Mesenchymal stem cell (in vitro differentiated cells and primary cell): ENCODE measurements around the gene MRPL42. TPM values are rescaled to one million over a fixed set of nuclear protein-coding genes. Genes with fewer than 3 reads are reported as not detected.

ENCODE experiments used
- DNase-seq: peaks from one replicate; pipeline ENCODE4 v3.0.0-alpha.2; 2013
- H2AFZ ChIP-seq: one replicate; pipeline ENCODE4 v1.6.1; 2013; ENCODE audit warnings: low read depth, mild to moderate bottlenecking, control low read depth, inconsistent platforms, low read length, moderate library complexity
- H2AK5ac ChIP-seq: 2 replicates; pipeline ENCODE4 v1.6.1; 2013; ENCODE audit warnings: low read length, moderate library complexity, mild to moderate bottlenecking, inconsistent platforms; ENCODE audit not compliant: severe bottlenecking
- H2BK120ac ChIP-seq: one replicate; pipeline ENCODE4 v1.6.1; 2013; ENCODE audit warnings: low read depth, mild to moderate bottlenecking, inconsistent platforms, low read length, moderate library complexity
- H2BK12ac ChIP-seq, 2 experiments: one replicate each; pipeline ENCODE4 v1.6.1; 2013; ENCODE audit warnings: inconsistent platforms in 2 of 2, low read length in 2 of 2, mild to moderate bottlenecking in 2 of 2, moderate library complexity in 2 of 2, control low read depth in 1 of 2
- H2BK15ac ChIP-seq: one replicate; pipeline ENCODE4 v1.6.1; 2013; ENCODE audit warnings: mild to moderate bottlenecking, low read depth, inconsistent platforms; ENCODE audit not compliant: poor library complexity, severe bottlenecking
- H2BK5ac ChIP-seq: 2 replicates; pipeline ENCODE4 v1.6.1; 2013; ENCODE audit warnings: low read depth, mild to moderate bottlenecking, low read length, control low read depth, inconsistent platforms; ENCODE audit not compliant: poor library complexity, severe bottlenecking
- H3K14ac ChIP-seq, 2 experiments: one replicate each; pipeline ENCODE4 v1.6.1; 2013; ENCODE audit warnings: inconsistent platforms in 2 of 2, low read length in 2 of 2, control low read depth in 1 of 2, mild to moderate bottlenecking in 1 of 2, moderate library complexity in 1 of 2
- H3K18ac ChIP-seq, 2 experiments: one replicate each; pipeline ENCODE4 v1.6.1; 2013; ENCODE audit warnings: inconsistent platforms in 2 of 2, low read length in 2 of 2, control low read depth in 1 of 2, low read depth in 1 of 2, mild to moderate bottlenecking in 1 of 2
- H3K23ac ChIP-seq, 2 experiments: one replicate each; pipeline ENCODE4 v1.6.1; 2013; ENCODE audit warnings: inconsistent platforms in 2 of 2, low read length in 2 of 2, mild to moderate bottlenecking in 2 of 2, moderate library complexity in 2 of 2, control low read depth in 1 of 2
- H3K27ac ChIP-seq: 2 replicates; pipeline ENCODE4 v1.5.1; 2013; ENCODE audit warnings: mild to moderate bottlenecking, moderate library complexity, low read length, control low read depth, inconsistent platforms; ENCODE audit not compliant: poor library complexity, severe bottlenecking
- H3K27me3 ChIP-seq, 2 experiments: 2 replicates each; pipeline versions ENCODE4 v1.6.1 to v1.7.0; 2013; ENCODE audit warnings: low read length in 2 of 2, mild to moderate bottlenecking in 2 of 2, moderate library complexity in 2 of 2, control low read depth in 1 of 2, inconsistent platforms in 1 of 2; ENCODE audit not compliant: control insufficient read depth in 1 of 2, insufficient read depth in 1 of 2
- H3K36me3 ChIP-seq, 2 experiments: 2 replicates each; pipeline versions ENCODE4 v1.6.1 to v1.7.0; 2013; ENCODE audit warnings: low read length in 2 of 2, control low read depth in 1 of 2, inconsistent platforms in 1 of 2, low read depth in 1 of 2, mild to moderate bottlenecking in 1 of 2; ENCODE audit not compliant: insufficient read depth in 2 of 2, control insufficient read depth in 1 of 2
- H3K4ac ChIP-seq, 2 experiments: one replicate each; pipeline ENCODE4 v1.6.1; 2013; ENCODE audit warnings: inconsistent platforms in 2 of 2, low read length in 2 of 2, mild to moderate bottlenecking in 2 of 2, moderate library complexity in 2 of 2, control low read depth in 1 of 2, low read depth in 1 of 2
- H3K4me1 ChIP-seq: 2 replicates; pipeline ENCODE4 v1.6.1; 2013; ENCODE audit warnings: low read depth, low read length, control low read depth; ENCODE audit not compliant: control insufficient read depth, insufficient read depth
- H3K4me2 ChIP-seq: 2 replicates; pipeline ENCODE4 v1.6.1; 2013; ENCODE audit warnings: low read length, mild to moderate bottlenecking, inconsistent platforms; ENCODE audit not compliant: poor library complexity, severe bottlenecking
- H3K4me3 ChIP-seq, 2 experiments: 2 replicates each; pipeline versions ENCODE4 v1.5.1 to v1.7.0; 2013; ENCODE audit warnings: low read length in 2 of 2, mild to moderate bottlenecking in 2 of 2, control low read depth in 1 of 2, low read depth in 1 of 2; ENCODE audit not compliant: insufficient read depth in 1 of 2
- H3K79me1 ChIP-seq: replicated peaks from 2 replicates; pipeline ENCODE4 v1.6.1; 2013; ENCODE audit warnings: mild to moderate bottlenecking, control low read depth, low read length, inconsistent platforms; ENCODE audit not compliant: poor library complexity, severe bottlenecking
- H3K9ac ChIP-seq: 2 replicates; pipeline ENCODE4 v1.7.0; 2013; ENCODE audit warnings: mild to moderate bottlenecking, low read length, moderate library complexity
- H3K9me3 ChIP-seq: 2 replicates; pipeline ENCODE4 v1.7.0; 2013; ENCODE audit warnings: mild to moderate bottlenecking, low read length; ENCODE audit not compliant: control insufficient read depth
- H4K8ac ChIP-seq: one replicate; pipeline ENCODE4 v1.6.1; 2013; ENCODE audit warnings: inconsistent platforms, mild to moderate bottlenecking, low read length, moderate library complexity
- H4K91ac ChIP-seq: one replicate; pipeline ENCODE4 v1.6.1; 2013; ENCODE audit warnings: mild to moderate bottlenecking, low read length, inconsistent platforms
- WGBS: methylation state at CpG from one replicate; pipeline ENCODE4 v1.1.7; 2013; ENCODE audit warnings: mixed read lengths; 5-methylcytosine and 5-hydroxymethylcytosine counted together
- polyA plus RNA-seq, 2 experiments: library from polyadenylated mRNA; stranded (reverse); fragments of 200-250 nt; gene quantifications; one replicate each; pipeline ENCODE4 v1.2.3, GENCODE V29; 2013

MRPL42 gene
- polyA plus RNA-seq (2013, experiment 1 of 2), result 55.9 TPM
- 61.3 TPM for polyA plus RNA-seq (2013, experiment 2 of 2)

GRCh38 chr12:93467351-93468007 lies at the start of gene MRPL42:
Gene MRPL42 (plus strand): TSS chr12:93467514. CDS start chr12:93469286, 1,772 bp downstream.
- 2% methylated on average over 36 of the region's 36 CpGs for WGBS
- peak within 1 kb of the TSS; percentile 69 for H3K4me2 ChIP-seq
- no peak within 1 kb of the TSS for H2BK120ac ChIP-seq
- H3K4ac ChIP-seq, result peak within 1 kb of the TSS; percentile 49 to 80
- peak within 1 kb of the TSS; percentile 91 to 95 for H3K18ac ChIP-seq
- H4K91ac ChIP-seq, result peak within 1 kb of the TSS; percentile 95
- H2AK5ac ChIP-seq, result peak within 1 kb of the TSS; percentile 5
- peaks cover 1% of the 10 kb centered on the region for H3K4me1 ChIP-seq
- H3K9me3 ChIP-seq, result no peaks in the 10 kb centered on the region
- H4K8ac ChIP-seq, result peak within 1 kb of the TSS; percentile 93
- H3K27me3 ChIP-seq, result no peaks in the 10 kb centered on the region
- peak; percentile 90 for DNase-seq
- peak within 1 kb of the TSS; percentile 89 for H3K27ac ChIP-seq
- H2BK5ac ChIP-seq, result peak within 1 kb of the TSS; percentile 21
- peaks cover 0 to 16% of the 10 kb centered on the region in 2 experiments for H3K36me3 ChIP-seq
- peak within 1 kb of the TSS; percentile 95 for H3K9ac ChIP-seq
- H2BK12ac ChIP-seq, result peak within 1 kb of the TSS in 1 of 2 experiments; percentile 17
- H3K79me1 ChIP-seq, result peaks cover 3% of the 10 kb centered on the region
- H2AFZ ChIP-seq, result peak within 1 kb of the TSS; percentile 30
- H3K23ac ChIP-seq, result no peak within 1 kb of the TSS
- peak within 1 kb of the TSS; percentile 30 for H2BK15ac ChIP-seq
- H3K14ac ChIP-seq, result peak within 1 kb of the TSS in 1 of 2 experiments; percentile 80
- peak within 1 kb of the TSS; percentile 80 to 95 for H3K4me3 ChIP-seq

GRCh38 chr12:93417967-93418480 lies 49.3 kb upstream of the MRPL42 start:
- WGBS, result 97% methylated on average over 4 of the region's 4 CpGs
- no peak overlapping the region for H2AK5ac ChIP-seq
- H2BK120ac ChIP-seq, result no peak overlapping the region
- H3K27ac ChIP-seq, result no peak overlapping the region
- H2AFZ ChIP-seq, result no peak overlapping the region
- no peaks in the 10 kb centered on the region for H3K27me3 ChIP-seq
- H3K4me2 ChIP-seq, result no peak overlapping the region
- H2BK15ac ChIP-seq, result no peak overlapping the region
- no peaks in the 10 kb centered on the region for H3K36me3 ChIP-seq
- H3K79me1 ChIP-seq, result peaks cover 2% of the 10 kb centered on the region
- H2BK5ac ChIP-seq, result no peak overlapping the region
- H2BK12ac ChIP-seq, result no peak overlapping the region
- no peaks in the 10 kb centered on the region for H3K9me3 ChIP-seq
- no peak overlapping the region for H4K8ac ChIP-seq
- H3K18ac ChIP-seq, result no peak overlapping the region
- H3K9ac ChIP-seq, result no peak overlapping the region
- H3K4me3 ChIP-seq, result no peak overlapping the region
- no peak overlapping the region for H3K4ac ChIP-seq
- peaks cover 4% of the 10 kb centered on the region for H3K4me1 ChIP-seq
- DNase-seq, result no peak
- H3K23ac ChIP-seq, result no peak overlapping the region
- H3K14ac ChIP-seq, result no peak overlapping the region
- H4K91ac ChIP-seq, result no peak overlapping the region

- H3K4me1 ChIP-seq, result peaks cover 4% of the 10 kb centered on the region
- no peak overlapping the region for H2AFZ ChIP-seq
- H3K4ac ChIP-seq, result no peak overlapping the region
- H3K79me1 ChIP-seq, result peaks cover under 1% of the 10 kb centered on the region
- no peak overlapping the region for H2BK12ac ChIP-seq
- no peaks in the 10 kb centered on the region for H3K27me3 ChIP-seq
- no peak overlapping the region for H4K91ac ChIP-seq
- no peak overlapping the region for H2BK120ac ChIP-seq
- no peak overlapping the region for H2AK5ac ChIP-seq
- H2BK15ac ChIP-seq, result no peak overlapping the region
- no peak overlapping the region for H3K23ac ChIP-seq
- no peak overlapping the region for H2BK5ac ChIP-seq
- 17% methylated on average over 1 of the region's 1 CpG for WGBS
- no peaks in the 10 kb centered on the region for H3K36me3 ChIP-seq
- H4K8ac ChIP-seq, result no peak overlapping the region
- peak overlapping the region; percentile 41 for H3K9ac ChIP-seq
- no peak overlapping the region for H3K4me2 ChIP-seq
- H3K9me3 ChIP-seq, result no peaks in the 10 kb centered on the region
- H3K18ac ChIP-seq, result no peak overlapping the region
- peak; percentile 72 for DNase-seq
- H3K14ac ChIP-seq, result no peak overlapping the region
- no peak overlapping the region for H3K4me3 ChIP-seq
- no peak overlapping the region for H3K27ac ChIP-seq
Observed at GRCh38 chr12:93419388-93420034, 47.8 kb upstream of the MRPL42 start.

- Histone ChIP-seq H2BK5ac (no peak overlapping the region), H3K23ac (no peak overlapping the region), H3K79me1 (no peaks in the 10 kb centered on the region), H2BK12ac (no peak overlapping the region), H3K27me3 (no peaks in the 10 kb centered on the region), H3K9ac (no peak overlapping the region), H2AFZ (no peak overlapping the region), H2BK120ac (no peak overlapping the region), H2BK15ac (no peak overlapping the region), H3K18ac (no peak overlapping the region), H4K91ac (no peak overlapping the region), H3K4me2 (no peak overlapping the region), H3K9me3 (no peaks in the 10 kb centered on the region), H3K36me3 (no peaks in the 10 kb centered on the region), H3K27ac (no peak overlapping the region), H3K4ac (no peak overlapping the region), H3K4me3 (no peak overlapping the region), H2AK5ac (no peak overlapping the region), H4K8ac (no peak overlapping the region), H3K14ac (no peak overlapping the region), H3K4me1 (no peaks in the 10 kb centered on the region)
- DNase-seq, result no peak
- WGBS, result no CpG with 5 or more reads among the region's 2 CpGs
Observed at GRCh38 chr12:93422050-93422449, 45.3 kb upstream of the MRPL42 start.
